Epidermal melanocyte (primary cell): ENCODE measurements around the gene AVP.
"Not testable (repeated sequence)": the region's sequence is repeated elsewhere in the genome, so short reads cannot be mapped to it uniquely, and the experiment has no call there.

ENCODE experiments used
- DNase-seq: peaks from one replicate; pipeline ENCODE4 v3.0.0; 2011; ENCODE audit warnings: low spot score; ENCODE audit not compliant: insufficient read length

The AVP gene, protein sequence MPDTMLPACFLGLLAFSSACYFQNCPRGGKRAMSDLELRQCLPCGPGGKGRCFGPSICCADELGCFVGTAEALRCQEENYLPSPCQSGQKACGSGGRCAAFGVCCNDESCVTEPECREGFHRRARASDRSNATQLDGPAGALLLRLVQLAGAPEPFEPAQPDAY

DNA sequence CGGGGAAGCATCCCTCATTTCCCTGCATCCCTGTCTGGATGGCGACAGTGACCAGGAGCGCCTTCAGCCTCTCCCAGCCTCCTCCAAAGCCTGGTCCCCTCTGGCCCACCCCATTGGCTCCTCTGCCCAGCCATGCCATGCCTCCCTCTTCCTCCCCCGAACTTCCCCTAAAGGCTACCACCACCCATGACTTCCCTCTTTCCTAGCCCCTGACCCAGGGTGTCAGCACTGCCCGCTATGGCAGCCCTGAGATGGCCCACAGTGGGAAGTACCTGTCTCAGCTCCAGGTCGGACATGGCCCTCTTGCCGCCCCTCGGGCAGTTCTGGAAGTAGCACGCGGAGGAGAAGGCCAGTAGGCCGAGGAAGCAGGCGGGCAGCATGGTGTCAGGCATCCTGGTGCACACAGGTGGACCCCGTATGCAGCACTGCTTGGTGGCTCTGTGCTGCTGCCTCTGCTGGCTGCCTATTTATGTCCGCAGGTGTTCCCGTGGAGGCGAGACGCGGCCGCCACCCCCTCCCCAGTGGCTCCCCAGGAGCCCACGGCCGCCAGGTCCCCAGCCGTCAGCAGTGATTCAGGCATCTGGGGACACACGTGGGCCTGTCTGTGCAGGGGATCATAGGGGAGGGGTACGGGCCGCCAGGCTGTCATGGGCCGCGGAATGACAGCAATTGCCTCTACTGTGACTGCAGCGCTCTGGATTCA lies at the start of gene AVP:
TSS of gene AVP (minus strand) at position 442 of the 703 bp plus-strand sequence. CDS start at position 392, 50 bp downstream.
- DNase-seq, result no peak

DNA sequence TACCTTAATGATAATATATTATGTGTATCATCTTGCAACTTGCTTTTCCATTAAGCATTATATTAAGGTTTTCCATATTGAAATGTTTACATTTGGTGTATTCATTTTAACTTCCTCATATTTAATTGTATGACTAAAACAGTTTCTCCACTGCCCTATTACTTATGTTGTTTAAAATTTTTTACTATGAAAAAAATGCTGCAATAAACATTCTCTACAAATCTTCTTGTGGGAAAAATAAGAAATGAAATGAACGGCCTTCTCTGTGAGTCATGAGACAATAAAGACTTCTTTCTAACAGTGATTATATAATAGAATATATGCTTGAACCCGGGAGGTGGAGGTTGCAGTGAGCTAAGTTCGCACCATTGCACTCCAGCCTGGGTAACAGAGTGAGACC lies 49.6 kb upstream of the AVP start:
- no peak for DNase-seq

DNA sequence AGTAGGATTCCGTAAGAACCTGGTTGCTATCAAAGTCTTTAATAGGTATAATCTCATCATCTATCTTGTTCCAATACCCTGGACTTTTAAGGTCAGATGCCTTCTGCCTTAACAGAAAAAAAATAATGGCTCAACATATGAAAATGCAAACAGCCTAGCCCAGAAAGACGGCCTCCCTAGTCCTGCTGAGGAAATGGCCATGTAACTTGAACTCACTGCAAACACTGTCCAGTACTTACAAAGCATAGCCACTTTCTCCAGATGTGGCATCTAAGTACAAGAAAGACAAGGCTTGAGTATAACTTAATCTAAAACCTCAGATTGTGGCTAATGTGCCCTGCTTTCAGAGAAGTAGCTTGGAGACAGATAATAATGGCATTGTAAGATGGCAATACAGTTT lies 48.6 kb upstream of the AVP start:
- DNase-seq, result no peak

DNA sequence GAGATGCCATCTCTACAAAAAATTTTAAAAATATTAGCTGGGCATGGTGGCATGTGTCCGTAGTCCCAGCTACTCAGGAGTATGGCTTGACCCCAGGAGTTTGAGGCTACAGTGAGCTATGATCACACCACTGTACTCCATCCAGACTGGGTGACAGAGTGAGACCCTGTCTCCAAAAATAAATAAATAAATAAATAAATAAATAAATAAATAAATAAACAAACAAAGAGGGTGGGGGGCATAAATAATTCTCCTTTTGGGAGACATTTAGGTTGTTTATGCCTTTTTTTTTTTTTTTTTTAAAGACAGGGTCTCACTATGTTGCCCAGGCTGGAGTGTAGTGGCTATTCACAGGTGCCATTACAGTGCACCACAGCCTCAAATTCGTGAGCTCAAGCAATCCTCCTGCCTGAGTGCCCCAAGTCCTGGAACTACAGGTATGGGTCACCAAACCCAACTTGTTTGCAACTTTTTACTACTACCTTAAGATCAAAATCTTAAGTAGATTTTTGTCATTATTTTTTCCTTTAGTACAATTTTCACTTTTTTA lies 45.6 kb upstream of the AVP start:
- DNase-seq, result no peak

DNA sequence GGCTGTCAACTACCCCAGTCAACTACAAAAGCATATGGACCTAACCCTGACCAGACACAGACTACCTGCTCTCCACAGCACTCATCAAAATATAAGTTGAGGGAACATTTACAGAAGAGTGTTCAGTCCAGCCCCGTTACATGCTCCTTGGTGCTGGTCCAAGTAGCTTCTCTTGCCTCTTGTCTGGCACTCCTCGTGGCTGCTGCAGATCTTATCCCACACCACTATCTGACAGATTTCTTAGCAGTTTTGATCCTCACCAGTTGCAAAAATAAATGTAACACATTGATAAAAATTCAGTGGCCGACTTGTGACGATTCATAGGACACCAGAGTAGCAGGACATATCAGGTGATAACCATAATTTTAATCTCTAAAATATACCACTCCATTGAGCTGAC lies 44.6 kb upstream of the AVP start:
- DNase-seq, result no peak

DNA sequence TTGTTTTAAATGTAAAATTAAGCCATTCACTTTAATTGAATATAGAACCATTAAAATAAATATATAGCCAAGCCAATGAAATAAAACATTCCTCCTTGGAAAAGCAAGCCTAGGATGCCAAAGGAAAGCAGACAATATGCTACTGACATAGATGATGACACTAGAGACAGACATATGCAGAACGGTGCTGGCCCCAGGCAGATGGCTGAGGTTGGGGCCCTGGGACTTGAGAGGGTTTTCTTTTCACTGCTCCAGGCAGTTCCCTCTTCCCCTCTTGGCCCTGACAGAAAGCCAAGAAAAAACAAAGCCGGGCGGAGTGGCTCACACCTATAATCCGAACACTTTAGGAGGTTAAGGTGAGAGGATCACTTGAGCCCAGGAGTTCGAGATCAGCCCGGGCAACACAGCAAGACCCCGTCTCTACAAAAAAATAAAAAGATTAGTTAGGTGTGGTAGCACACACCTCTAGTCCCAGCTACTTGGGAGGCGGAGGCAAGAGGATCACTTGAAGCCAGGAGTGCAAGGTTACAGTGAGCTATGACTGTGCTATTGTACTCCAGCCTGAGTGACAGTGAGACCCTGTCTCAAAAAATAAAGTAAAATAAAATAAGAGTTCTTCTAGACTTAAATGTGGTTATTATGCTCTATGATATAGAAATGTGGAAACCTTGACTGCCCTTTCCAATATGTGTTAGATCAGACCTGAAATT lies 43.9 kb upstream of the AVP start:
- DNase-seq, result no peak

DNA sequence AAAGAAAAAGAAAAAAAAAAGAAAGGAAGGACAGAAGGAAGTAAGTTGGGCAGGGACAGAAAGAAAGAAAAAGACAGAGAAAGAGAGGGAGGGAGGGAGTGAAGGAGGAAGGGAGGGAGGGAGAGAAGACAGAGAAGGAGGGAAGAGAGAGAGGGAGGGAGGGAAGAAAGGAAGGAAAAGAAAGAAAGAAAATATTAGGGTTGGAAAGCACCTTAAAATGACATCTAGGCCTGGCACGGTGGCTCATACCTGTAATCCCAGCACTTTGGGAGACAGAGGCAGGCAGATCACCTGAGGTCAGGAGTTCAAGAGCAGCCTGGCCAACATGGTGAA lies 42.0 kb upstream of the AVP start:
- DNase-seq, result no peak

DNA sequence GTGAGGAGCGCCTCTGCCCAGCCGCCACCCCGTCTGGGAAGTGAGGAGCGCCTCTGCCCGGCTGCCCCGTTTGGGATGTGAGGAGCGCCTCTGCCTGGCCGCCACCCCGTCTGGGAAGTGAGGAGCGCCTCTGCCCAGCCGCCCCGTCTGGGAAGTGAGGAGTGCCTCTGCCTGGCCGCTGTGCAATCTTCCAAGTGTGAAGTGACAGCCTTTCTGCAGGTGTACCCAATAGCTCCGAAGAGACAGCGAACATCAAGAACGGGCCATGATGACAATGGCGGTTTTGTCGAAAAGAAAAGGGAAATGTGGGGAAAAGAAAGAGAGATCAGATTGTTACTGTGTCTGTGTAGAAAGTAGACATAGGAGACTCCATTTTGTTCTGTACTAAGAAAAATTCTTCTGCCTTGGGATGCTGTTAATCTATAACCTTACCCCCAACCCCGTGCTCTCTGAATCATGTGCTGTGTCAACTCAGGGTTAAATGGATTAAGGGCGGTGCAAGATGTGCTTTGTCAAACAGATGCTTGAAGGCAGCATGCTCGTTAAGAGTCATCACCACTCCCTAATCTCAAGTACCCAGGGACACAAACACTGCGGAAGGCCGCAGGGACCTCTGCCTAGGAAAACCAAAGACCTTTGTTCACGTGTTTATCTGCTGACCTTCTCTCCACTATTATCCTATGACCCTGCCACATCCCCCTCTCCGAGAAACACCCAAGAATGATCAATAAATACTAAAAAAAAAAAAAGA lies 41.4 kb upstream of the AVP start:
- not testable (repeated sequence) for DNase-seq

DNA sequence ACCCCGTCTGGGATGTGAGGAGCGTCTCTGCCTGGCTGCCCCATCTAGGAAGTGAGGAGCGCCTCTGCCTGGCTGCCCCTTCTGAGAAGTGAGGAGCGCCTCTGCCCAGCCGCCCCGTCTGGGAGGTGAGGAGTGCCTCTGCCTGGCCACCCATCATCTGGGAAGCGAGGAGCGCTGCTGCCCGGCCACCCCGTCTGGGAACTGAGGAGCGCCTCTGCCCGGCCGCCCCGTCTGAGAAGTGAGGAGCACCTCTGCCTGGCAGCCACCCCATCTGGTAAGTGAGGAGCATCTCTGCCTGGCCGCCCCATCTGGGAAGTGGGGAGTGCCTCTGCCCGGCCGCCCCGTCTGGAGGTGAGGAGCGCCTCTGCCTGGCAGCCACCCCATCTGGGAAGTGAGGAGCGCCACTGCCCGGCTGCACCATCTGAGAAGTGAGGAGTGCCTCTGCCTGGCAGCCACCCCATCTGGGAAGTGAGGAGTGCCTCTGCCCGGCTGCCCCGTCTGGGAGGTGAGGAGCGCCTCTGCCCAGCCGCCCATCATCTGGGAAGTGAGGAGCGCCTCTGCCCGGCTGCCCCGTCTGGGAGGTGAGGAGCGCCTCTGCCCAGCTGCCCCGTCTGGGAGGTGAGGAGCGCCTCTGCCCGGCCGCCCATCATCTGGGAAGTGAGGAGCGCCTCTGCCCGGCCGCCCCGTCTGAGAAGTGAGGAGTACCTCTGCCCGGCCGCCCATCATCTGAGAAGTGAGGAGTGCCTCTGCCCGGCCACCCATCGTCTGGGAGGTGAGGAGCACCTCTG lies 40.4 kb upstream of the AVP start:
- DNase-seq, result not testable (repeated sequence)

DNA sequence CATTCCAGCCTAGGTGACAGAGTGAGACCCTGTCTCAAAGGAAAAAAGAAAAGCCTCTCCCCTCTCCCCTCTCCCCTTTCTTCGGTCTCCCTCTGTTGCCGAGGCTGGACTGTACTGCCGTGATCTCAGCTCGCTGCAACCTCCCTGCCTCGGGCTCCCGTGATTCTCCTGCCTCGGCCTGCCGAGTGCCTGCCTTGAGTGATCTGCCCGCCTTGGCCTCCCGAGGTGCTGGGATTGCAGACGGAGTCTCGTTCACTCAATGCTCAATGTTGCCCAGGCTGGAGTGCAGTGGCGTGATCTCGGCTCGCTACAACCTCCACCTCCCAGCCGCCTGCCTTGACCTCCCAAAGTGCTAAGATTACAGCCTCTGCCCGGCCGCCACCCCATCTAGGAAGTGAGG lies 39.6 kb upstream of the AVP start:
- DNase-seq, result not testable (repeated sequence)

DNA sequence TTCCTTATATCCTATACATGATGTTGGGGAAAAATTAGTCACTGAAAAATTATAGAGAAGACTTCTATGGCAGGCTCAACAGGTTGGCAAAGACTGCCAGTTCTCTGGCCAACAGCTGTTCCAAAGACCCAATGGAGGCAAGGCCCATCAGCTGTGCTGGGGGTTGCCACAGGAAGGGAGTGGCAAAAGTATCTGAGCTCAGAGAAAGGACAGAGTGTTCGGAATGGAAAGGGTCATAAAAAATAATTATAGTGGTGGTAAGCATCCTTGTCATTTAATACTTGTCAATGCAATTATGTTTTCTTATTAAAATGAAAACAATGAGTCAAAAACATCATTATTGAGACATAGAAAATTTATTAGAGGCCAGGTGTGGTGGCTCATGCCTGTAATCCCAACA lies 39.0 kb upstream of the AVP start:
- DNase-seq, result no peak

DNA sequence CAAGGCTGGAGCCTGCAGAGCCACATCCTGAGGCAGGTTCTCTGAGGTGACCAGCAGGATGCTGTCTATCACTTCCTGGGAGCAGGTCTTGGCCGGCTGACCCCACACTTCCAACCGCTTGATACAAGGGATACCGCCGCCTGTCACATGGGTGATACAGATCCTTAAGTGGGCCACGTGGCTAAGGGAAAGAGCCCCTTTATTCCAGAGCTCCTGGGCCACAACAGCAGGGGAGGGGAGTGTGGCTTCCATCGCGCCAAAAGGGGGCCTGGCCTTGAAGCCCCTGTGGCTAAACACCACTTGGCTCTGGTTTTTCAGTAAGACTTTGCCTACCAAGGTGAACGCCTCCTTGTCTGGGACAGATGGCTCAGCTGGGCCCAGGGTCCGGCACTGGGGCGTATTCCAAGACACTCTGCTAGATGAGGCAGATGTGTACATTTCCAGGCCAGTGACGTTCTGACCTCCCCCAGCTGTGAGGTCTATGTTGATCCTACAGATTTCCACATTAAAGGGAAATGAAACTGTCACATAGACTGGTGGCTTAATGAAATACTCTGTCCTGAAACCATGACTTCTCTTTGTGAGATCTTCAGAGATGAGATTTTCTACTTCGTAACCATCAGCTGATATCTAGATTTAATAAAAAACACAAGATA lies 37.6 kb upstream of the AVP start:
- DNase-seq, result no peak

DNA sequence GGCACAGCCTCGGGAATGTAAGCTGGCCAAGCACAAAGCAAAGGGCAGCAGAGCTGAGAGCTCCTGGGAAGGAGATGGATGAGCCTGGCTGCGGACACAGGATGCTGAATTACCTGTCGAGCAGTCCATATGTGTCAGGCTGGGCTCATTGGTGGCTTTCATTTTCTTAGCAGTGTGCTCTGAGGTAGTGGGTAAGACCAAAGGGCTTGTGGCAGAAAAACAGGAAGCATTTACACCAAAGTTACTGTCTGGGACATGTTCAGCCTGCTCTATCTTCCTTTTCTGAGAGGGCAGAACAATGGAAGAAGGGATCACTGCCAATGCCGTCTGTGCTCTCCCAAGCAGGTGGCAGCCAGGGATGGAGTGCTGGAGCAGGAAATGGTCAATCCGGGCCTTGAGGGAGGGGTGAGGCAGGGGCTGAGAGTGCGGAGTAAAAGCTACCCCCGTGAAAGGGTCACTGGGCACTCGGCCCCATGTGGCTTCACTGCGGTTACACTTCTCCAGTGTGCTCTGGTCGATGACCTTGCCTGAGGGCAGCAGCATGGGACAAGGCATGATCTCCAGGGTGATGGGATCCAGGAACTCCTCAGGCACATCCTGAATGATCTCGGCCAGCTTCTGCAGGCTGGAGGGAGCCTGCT lies 36.9 kb upstream of the AVP start:
- no peak for DNase-seq

DNA sequence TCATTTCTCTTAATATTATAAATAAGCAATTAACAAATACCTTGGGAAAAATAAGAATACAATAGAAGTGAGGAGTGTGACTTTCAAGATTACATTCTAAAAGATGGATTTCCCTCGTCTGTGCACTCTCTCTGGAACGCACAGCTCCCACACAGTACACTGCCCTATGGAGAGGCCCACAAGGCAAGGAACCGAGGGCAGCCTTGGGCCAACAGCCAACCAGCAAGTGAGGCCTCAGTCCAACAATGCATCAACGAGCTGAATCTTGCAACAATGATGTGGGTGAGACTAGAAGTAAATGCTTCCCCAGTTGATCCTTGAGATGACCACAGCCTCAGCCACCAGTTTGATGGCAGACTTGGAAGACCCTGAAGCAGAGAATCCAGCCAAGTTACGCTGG lies 34.5 kb upstream of the AVP start:
- no peak for DNase-seq

DNA sequence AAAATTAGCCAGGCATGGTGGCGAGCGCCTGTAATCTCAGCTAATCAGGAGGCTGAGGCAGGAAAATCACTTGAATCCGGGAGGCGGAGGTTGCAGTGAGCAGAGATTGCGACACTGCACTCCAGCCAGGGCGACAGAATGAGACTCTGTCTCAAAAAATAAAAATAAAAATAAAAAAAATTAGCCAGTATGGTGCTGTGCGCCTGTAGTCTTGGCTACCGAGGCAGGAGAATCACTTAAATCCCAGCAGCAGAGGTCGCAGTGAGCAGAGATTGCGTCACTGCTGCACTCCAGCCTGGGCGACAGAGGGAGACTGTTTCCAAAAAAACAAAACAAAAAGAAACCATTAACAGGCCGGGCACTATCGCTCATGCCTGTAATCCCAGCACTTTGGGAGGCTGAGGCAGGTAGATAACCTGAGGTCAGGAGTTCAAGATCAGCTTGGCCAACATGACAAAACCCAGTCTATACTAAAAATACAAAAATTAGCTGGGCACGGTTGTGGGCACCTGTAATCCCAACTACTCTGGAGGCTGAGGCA lies 33.4 kb upstream of the AVP start:
- not testable (repeated sequence) for DNase-seq

DNA sequence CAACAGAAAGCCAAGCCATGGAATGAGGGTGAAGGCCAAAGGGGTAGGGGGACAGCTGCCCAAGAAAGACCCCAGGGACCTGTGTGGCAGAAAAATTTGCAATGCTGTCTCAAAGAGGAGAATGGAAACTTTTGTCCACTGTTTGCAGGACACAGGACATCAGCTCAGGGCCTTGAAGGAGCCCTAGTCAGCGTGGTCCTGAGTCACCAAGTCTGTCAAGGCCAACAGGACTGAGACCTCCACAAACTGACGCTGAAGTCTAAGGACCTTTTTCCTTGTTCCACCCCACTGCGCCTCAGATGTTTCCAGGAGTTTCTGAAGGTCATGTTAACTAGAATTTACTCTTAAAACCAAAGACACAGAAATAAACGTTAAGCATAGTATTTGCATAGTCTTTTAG lies 31.8 kb upstream of the AVP start:
- no peak for DNase-seq

DNA sequence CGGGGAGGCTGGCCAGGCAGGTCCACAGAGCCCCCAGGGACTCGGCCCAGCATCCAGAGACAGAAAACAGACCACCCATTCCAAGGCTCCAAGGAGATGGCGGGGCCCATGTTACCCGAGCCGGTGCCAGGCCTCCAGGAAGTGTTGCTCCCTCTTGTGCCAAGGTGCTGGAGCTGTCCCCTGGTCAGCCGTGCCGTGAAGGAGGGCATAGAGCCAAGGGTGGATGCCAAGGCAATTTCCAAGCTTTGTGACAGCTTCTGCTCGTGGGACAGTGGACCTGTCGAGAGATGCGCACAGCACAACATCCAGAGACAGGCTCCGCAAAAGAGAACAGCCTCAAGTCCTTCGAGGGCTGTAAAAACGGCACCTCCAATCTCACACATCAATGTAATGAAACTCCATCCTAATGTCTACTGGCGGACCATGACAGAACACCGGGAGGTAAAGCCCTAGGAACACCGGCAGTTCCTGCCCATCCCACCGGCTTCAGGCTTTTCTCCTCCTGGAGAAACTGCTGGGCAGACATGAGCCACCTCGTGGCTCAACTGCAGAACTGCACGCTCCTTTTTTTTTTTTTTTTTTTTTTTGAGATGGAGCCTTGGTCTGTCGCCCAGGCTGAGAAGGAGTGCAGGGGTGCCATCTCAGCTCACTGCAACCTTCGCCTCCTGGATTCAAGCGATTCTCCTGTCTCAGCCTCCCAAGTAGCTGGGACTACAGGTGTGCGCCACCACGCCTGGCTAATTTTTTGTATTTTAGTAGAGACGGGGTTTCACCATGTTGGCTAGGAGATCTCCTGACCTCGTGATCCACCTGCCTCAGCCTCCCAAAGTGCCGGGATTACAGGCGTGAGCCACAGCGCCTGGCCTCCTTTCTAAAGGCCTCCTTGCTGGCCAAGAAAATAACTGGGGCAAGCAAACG lies 30.9 kb upstream of the AVP start:
- peak; percentile 78 for DNase-seq

DNA sequence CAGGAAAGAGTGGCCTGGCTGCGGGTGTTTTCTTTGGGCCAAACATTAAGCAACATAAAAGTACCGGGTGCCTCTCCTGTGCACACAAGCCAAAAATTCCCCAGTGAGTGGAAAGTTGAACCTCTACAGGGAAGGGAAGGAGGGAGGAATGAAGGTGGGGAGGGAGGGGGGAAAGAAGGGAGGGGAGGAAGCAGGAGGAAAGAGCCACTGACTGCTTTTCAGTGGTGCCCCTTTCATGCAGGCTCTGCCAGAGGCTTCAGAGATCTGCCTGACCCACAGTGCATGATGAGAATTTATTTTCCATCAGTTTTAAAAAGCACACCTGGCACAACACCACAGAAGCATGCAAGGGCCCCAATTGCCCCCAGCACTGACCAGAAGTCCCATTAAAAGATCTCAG lies 27.5 kb upstream of the AVP start:
- DNase-seq, result no peak

DNA sequence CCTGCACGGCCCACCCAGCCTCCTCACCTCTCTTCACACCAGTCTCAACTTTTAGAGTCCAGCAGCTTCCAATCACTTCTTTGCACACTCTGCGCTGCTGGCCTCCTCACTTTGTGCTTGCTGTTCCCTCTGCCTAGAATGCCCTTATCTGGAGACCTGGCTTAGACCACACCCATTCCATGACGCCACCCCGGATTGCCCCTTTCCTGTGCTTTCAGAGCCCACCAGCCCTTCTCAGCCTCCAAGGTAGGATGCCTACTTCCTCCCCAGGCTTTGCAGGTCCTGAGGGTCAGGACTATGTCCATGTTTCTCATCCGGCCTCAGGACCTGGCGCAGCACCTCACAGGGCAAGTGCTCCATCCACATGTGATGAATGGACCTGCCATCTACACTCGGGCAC lies 27.0 kb upstream of the AVP start:
- no peak for DNase-seq
